ENCODE results near the gene SRRM1.

DNA sequence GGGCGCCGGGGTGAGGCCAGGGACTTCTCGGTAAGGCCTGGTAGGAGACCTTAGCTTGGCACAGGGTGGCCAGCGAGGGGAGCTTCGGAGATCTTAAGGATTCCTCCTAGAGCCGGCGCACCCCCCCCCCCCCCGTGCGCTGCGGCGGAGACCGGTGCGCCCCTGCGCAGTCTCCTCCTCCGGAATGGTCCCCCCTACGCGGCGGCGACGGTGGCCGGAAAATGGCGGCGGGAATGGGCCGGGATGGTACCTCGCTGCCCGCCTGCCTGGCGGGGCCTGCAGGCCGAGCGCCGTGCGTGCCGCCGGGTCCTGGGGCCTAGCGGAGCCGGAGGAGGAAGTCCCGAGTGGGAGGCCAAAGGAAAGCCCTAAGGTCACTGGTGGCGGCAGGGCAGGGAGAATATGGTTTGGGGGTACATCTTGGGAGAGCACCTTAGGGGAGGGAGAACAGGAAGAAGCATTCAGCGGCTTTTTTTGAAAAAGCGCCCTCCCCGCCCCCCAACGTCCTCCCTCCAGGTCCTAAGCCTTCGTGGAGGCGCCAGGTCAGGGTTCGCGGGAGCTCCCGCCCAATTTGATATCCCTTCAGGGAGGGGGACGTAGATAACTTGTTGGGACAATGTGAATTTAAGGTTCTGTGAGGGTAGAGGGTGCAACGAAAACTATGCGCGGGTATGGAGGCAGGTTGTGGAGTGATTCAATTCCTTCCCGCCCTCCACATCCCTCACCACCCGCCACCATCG is 429 bp downstream of the SRRM1 start:
- TF ChIP-seq, protein P1, sequence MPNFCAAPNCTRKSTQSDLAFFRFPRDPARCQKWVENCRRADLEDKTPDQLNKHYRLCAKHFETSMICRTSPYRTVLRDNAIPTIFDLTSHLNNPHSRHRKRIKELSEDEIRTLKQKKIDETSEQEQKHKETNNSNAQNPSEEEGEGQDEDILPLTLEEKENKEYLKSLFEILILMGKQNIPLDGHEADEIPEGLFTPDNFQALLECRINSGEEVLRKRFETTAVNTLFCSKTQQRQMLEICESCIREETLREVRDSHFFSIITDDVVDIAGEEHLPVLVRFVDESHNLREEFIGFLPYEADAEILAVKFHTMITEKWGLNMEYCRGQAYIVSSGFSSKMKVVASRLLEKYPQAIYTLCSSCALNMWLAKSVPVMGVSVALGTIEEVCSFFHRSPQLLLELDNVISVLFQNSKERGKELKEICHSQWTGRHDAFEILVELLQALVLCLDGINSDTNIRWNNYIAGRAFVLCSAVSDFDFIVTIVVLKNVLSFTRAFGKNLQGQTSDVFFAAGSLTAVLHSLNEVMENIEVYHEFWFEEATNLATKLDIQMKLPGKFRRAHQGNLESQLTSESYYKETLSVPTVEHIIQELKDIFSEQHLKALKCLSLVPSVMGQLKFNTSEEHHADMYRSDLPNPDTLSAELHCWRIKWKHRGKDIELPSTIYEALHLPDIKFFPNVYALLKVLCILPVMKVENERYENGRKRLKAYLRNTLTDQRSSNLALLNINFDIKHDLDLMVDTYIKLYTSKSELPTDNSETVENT (CRISPR knock-in tag; IDR thresholded peaks at IDR 0.05): no peak
- no peak for TF ChIP-seq ETS2 (tag; IDR thresholded peaks at IDR 0.05; ENCODE audit: borderline replicate concordance, poor library complexity, severe bottlenecking)
- no peak for TF ChIP-seq EP300 (IDR thresholded peaks at IDR 0.05; ENCODE audit: low read length)
- TF ChIP-seq WHSC1 (IDR thresholded peaks at IDR 0.05; ENCODE audit: low read length): no peak
- TF ChIP-seq CCNT2 (IDR thresholded peaks at IDR 0.05; ENCODE audit: borderline replicate concordance, extremely low read depth, insufficient read length, low read depth, low read length): no peak
- TF ChIP-seq, protein P2, sequence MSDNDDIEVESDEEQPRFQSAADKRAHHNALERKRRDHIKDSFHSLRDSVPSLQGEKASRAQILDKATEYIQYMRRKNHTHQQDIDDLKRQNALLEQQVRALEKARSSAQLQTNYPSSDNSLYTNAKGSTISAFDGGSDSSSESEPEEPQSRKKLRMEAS (CRISPR knock-in tag; IDR thresholded peaks at IDR 0.05): no peak
- TF ChIP-seq, protein P3, sequence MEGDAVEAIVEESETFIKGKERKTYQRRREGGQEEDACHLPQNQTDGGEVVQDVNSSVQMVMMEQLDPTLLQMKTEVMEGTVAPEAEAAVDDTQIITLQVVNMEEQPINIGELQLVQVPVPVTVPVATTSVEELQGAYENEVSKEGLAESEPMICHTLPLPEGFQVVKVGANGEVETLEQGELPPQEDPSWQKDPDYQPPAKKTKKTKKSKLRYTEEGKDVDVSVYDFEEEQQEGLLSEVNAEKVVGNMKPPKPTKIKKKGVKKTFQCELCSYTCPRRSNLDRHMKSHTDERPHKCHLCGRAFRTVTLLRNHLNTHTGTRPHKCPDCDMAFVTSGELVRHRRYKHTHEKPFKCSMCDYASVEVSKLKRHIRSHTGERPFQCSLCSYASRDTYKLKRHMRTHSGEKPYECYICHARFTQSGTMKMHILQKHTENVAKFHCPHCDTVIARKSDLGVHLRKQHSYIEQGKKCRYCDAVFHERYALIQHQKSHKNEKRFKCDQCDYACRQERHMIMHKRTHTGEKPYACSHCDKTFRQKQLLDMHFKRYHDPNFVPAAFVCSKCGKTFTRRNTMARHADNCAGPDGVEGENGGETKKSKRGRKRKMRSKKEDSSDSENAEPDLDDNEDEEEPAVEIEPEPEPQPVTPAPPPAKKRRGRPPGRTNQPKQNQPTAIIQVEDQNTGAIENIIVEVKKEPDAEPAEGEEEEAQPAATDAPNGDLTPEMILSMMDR (IDR thresholded peaks at IDR 0.05 in 2 of 3, conservative IDR thresholded peaks at IDR 0.05 in 1 of 3; ENCODE audit: insufficient read depth in 2 of 3, low read depth in 1 of 3, low read length in 3 of 3): no peak
- no peak for TF ChIP-seq ZNF165 (CRISPR knock-in tag; IDR thresholded peaks at IDR 0.05; ENCODE audit: borderline replicate concordance)
- no peak for TF ChIP-seq FOS (IDR thresholded peaks at IDR 0.05; ENCODE audit: extremely low read depth, insufficient read length)
- TF ChIP-seq POLR2A (conservative IDR thresholded peaks at IDR 0.05): no peak
- TF ChIP-seq POLR2AphosphoS5 (IDR thresholded peaks at IDR 0.05; ENCODE audit: control insufficient read depth, insufficient read depth, low read depth, low read length): no peak
- no peak for TF ChIP-seq NFYB (IDR thresholded peaks at IDR 0.05; ENCODE audit: extremely low read depth, insufficient read length)
